GM19099 (cell line): ENCODE data around the gene ABCG5.

Source experiments
- POLR2A ChIP-seq: IDR thresholded peaks from 3 replicates; pipeline ENCODE4 v1.6.1; 2011; ENCODE audit warnings: low read depth; ENCODE audit not compliant: insufficient read length; ENCODE audit errors: extremely low read depth

Gene ABCG5

GRCh38 chr2:43851011-43851980, 12.7 kb upstream of the ABCG5 start:
- TF ChIP-seq POLR2A = no peak

GRCh38 chr2:43848214-43848613, 9.6 kb upstream of the ABCG5 start:
- no peak for TF ChIP-seq POLR2A

- TF ChIP-seq POLR2A = no peak
Measured at GRCh38 chr2:43846140-43846793, 7.6 kb upstream of the ABCG5 start.

GRCh38 chr2:43845181-43845580, 6.5 kb upstream of the ABCG5 start:
- TF ChIP-seq POLR2A = no peak

- no peak for TF ChIP-seq POLR2A
Measured at GRCh38 chr2:43842866-43843226, 4.2 kb upstream of the ABCG5 start.

- TF ChIP-seq POLR2A = no peak
Measured at GRCh38 chr2:43841949-43842865, 3.6 kb upstream of the ABCG5 start.

- no peak for TF ChIP-seq POLR2A
Measured at GRCh38 chr2:43840965-43841364, 2.3 kb upstream of the ABCG5 start.

- TF ChIP-seq POLR2A = no peak
Measured at GRCh38 chr2:43839776-43840564, 1.3 kb upstream of the ABCG5 start.

- TF ChIP-seq POLR2A = no peak
Measured at GRCh38 chr2:43837831-43838559, 644 bp downstream of the ABCG5 start.

GRCh38 chr2:43837033-43837432, 1.6 kb downstream of the ABCG5 start:
- TF ChIP-seq POLR2A = no peak

GRCh38 chr2:43832457-43832856, 6.2 kb downstream of the ABCG5 start:
- no peak for TF ChIP-seq POLR2A

GRCh38 chr2:43831543-43832294, 6.9 kb downstream of the ABCG5 start:
- no peak for TF ChIP-seq POLR2A
